Mesothelial cell of epicardium (in vitro differentiated cells): ENCODE measurements around the gene HGFAC. TPM values are rescaled to one million over a fixed set of nuclear protein-coding genes. Genes with fewer than 3 reads are reported as not detected.

ENCODE experiments used
- DNase-seq, 2 experiments: peaks; one replicate each; pipeline ENCODE4 v3.0.0; 2021; ENCODE audit warnings: low spot score in 2 of 2; ENCODE audit not compliant: unreplicated experiment in 2 of 2
- H3K27ac Mint-ChIP-seq: 2 replicates; pipeline ENCODE4 v1.8.0; 2021; ENCODE audit warnings: mixed read lengths
- H3K27me3 Mint-ChIP-seq: 2 replicates; pipeline ENCODE4 v1.8.0; 2021; ENCODE audit warnings: low read depth, mixed read lengths
- H3K36me3 Mint-ChIP-seq: 2 replicates; pipeline ENCODE4 v1.8.0; 2021; ENCODE audit warnings: mixed read lengths
- H3K4me1 Mint-ChIP-seq: 2 replicates; pipeline ENCODE4 v1.8.0; 2021; ENCODE audit warnings: mixed read lengths
- H3K4me3 Mint-ChIP-seq: 2 replicates; pipeline ENCODE4 v1.8.0; 2021; ENCODE audit warnings: mild to moderate bottlenecking, moderate library complexity, mixed read lengths
- H3K9me3 Mint-ChIP-seq: 2 replicates; pipeline ENCODE4 v1.8.0; 2021; ENCODE audit warnings: mixed read lengths
- CTCF ChIP-seq: fragments of 200-600 bp; sonication (generic); IDR thresholded peaks from one replicate; pipeline ENCODE4 v1.5.0; 2021; ENCODE audit warnings: antibody characterized with exemption; ENCODE audit not compliant: unreplicated experiment
- total RNA-seq: library from RNA; stranded (reverse); gene quantifications from 3 replicates; pipeline ENCODE4 v1.2.1, GENCODE V29; 2021

The HGFAC gene
- total RNA-seq, 1 donor from 2014 or later: 2.5 TPM

- peak; percentile 98 for TF ChIP-seq CTCF
- Mint-ChIP-seq H3K4me3 (no peak overlapping the region), H3K27me3 (no peaks in the 10 kb centered on the region), H3K27ac (no peak overlapping the region), H3K36me3 (no peaks in the 10 kb centered on the region), H3K9me3 (no peaks in the 10 kb centered on the region), H3K4me1 (peaks cover 4% of the 10 kb centered on the region)
- peak in 1 of 2 experiments; percentile 77 for DNase-seq
These were observed 1.4 kb downstream of the HGFAC start for GRCh38 chr4:3442959-3443749.

GRCh38 chr4:3443750-3444309 lies 2.1 kb downstream of the HGFAC start:
- peak; percentile 18 for TF ChIP-seq CTCF
- no peaks in the 10 kb centered on the region for H3K36me3 Mint-ChIP-seq

GRCh38 chr4:3444351-3445110 lies 2.8 kb downstream of the HGFAC start:
- TF ChIP-seq CTCF: no peak
- H3K27me3 Mint-ChIP-seq: no peaks in the 10 kb centered on the region
- no peak overlapping the region for H3K4me3 Mint-ChIP-seq
- H3K4me1 Mint-ChIP-seq: peaks cover 8% of the 10 kb centered on the region
- DNase-seq: no peak
- H3K27ac Mint-ChIP-seq: no peak overlapping the region
- no peaks in the 10 kb centered on the region for H3K36me3 Mint-ChIP-seq
- no peaks in the 10 kb centered on the region for H3K9me3 Mint-ChIP-seq

More at GRCh38 chr4:3443750-3444309, 2.1 kb downstream of the HGFAC start:
- H3K9me3 Mint-ChIP-seq: no peaks in the 10 kb centered on the region
- no peak overlapping the region for H3K4me3 Mint-ChIP-seq
- H3K4me1 Mint-ChIP-seq: peaks cover 8% of the 10 kb centered on the region
- no peak for DNase-seq
- H3K27me3 Mint-ChIP-seq: no peaks in the 10 kb centered on the region
- H3K27ac Mint-ChIP-seq: no peak overlapping the region

GRCh38 chr4:3445111-3445820 lies 3.5 kb downstream of the HGFAC start:
- no peaks in the 10 kb centered on the region for H3K36me3 Mint-ChIP-seq
- H3K27me3 Mint-ChIP-seq: no peaks in the 10 kb centered on the region
- DNase-seq: no peak
- TF ChIP-seq CTCF: no peak
- H3K4me1 Mint-ChIP-seq: peaks cover 4% of the 10 kb centered on the region
- no peak overlapping the region for H3K4me3 Mint-ChIP-seq
- H3K27ac Mint-ChIP-seq: no peak overlapping the region
- H3K9me3 Mint-ChIP-seq: no peaks in the 10 kb centered on the region

- Mint-ChIP-seq H3K27ac (no peak overlapping the region), H3K4me1 (peaks cover 4% of the 10 kb centered on the region), H3K4me3 (no peak overlapping the region), H3K27me3 (no peaks in the 10 kb centered on the region), H3K36me3 (no peaks in the 10 kb centered on the region), H3K9me3 (no peaks in the 10 kb centered on the region)
- DNase-seq: no peak
- no peak for TF ChIP-seq CTCF
These were observed 4.2 kb downstream of the HGFAC start for GRCh38 chr4:3445829-3446545.
